ENCODE measurements around the gene MAK. TPM values are rescaled to one million over a fixed set of nuclear protein-coding genes. Genes with fewer than 3 reads are reported as not detected.
A peak's percentile ranks its signal among the peaks of the same experiment; 100 is the strongest.

The MAK gene
- total and polyA plus RNA-seq, 2 of the 13 experiments (the other 11 are each of a cell fraction or from before 2014, with no cell fraction given): 0.04 TPM; not detected in 1

DNA sequence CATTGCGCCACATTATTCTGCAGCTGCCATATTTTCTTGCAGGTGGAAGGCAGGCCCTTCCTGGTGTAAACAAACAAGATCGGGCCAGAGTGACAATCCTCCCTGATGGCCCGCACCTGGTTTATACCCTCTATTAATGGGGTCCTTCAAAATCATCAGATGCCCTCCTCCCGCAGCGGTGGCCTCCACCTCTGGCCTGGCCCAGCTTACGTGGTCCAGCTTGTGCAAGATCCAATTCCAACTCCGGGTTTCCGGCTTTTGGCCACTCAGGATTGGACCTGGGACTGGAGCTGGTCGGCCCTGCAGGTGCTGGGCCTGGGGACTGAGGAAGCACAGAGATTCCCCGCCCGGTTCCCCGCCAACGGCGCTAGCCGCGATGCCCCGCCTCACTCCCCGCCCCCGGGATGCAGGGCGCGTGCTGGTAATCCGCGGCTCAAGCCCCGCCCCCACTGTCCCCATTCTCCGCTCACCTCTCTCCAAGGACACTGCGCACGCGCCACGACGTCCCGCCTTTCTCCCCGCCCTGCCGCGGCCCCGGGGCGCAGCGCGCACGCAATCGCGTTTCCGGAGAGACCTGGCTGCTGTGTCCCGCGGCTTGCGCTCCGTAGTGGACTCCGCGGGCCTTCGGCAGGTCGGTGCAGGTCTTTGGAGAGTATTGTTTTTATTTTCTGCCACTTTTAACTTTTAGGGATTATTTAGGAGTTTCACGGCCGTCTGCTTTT, 90.9 kb downstream of the MAK start, which contains the start of gene TMEM14B (continued):
- TF ChIP-seq, protein P1, sequence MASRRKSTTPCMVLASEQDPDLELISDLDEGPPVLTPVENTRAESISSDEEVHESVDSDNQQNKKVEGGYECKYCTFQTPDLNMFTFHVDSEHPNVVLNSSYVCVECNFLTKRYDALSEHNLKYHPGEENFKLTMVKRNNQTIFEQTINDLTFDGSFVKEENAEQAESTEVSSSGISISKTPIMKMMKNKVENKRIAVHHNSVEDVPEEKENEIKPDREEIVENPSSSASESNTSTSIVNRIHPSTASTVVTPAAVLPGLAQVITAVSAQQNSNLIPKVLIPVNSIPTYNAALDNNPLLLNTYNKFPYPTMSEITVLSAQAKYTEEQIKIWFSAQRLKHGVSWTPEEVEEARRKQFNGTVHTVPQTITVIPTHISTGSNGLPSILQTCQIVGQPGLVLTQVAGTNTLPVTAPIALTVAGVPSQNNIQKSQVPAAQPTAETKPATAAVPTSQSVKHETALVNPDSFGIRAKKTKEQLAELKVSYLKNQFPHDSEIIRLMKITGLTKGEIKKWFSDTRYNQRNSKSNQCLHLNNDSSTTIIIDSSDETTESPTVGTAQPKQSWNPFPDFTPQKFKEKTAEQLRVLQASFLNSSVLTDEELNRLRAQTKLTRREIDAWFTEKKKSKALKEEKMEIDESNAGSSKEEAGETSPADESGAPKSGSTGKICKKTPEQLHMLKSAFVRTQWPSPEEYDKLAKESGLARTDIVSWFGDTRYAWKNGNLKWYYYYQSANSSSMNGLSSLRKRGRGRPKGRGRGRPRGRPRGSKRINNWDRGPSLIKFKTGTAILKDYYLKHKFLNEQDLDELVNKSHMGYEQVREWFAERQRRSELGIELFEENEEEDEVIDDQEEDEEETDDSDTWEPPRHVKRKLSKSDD (CRISPR knock-in tag; IDR thresholded peaks at IDR 0.05; ENCODE audit: low read depth): peak; percentile 83
- TF ChIP-seq CHD2 (IDR thresholded peaks at IDR 0.05; ENCODE audit: low read depth, low read length) (peak; percentile 66; the same call in 1 of the 2 replicates), ETV5 (CRISPR knock-in tag; IDR thresholded peaks at IDR 0.05; ENCODE audit: borderline replicate concordance) (peak; percentile 99), ZNF564 (CRISPR knock-in tag; IDR thresholded peaks at IDR 0.05) (no peak; the same call in 1 of the 2 replicates), SOX6 (IDR thresholded peaks at IDR 0.05) (no peak), SOX6 (CRISPR knock-in tag; IDR thresholded peaks at IDR 0.05) (peak; percentile 88), ZNF878 (CRISPR knock-in tag; IDR thresholded peaks at IDR 0.05) (peak; percentile 51; the same call in 1 of the 2 replicates), EHMT2 (IDR thresholded peaks at IDR 0.05; ENCODE audit: borderline replicate concordance, low read depth, low read length) (peak; percentile 77; the same call in 1 of the 2 replicates), ZNF253 (CRISPR knock-in tag; IDR thresholded peaks at IDR 0.05; ENCODE audit: borderline replicate concordance) (no peak; the same call in 1 of the 2 replicates), ZBTB7A (CRISPR knock-in tag; IDR thresholded peaks at IDR 0.05) (no peak; the same call in 1 of the 2 replicates), YEATS2 (CRISPR knock-in tag; IDR thresholded peaks at IDR 0.05; ENCODE audit: borderline replicate concordance) (peak; percentile 93), ZNF572 (CRISPR knock-in tag; IDR thresholded peaks at IDR 0.05) (peak; percentile 92; the same call in 1 of the 2 replicates)
- TF ChIP-seq, protein P2, sequence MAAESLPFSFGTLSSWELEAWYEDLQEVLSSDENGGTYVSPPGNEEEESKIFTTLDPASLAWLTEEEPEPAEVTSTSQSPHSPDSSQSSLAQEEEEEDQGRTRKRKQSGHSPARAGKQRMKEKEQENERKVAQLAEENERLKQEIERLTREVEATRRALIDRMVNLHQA (CRISPR knock-in tag; IDR thresholded peaks at IDR 0.05): no peak
- TF ChIP-seq, protein P3, sequence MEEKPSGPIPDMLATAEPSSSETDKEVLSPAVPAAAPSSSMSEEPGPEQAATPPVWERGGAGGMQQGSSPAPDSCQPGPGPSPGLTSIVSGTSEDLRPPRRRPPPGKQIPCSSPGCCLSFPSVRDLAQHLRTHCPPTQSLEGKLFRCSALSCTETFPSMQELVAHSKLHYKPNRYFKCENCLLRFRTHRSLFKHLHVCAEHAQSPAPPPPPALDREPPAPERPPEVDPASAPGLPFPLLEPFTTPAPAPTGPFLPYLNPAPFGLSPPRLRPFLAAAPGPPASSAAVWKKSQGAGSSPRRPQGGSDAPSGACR (CRISPR knock-in tag; IDR thresholded peaks at IDR 0.05): peak; percentile 87
- TF ChIP-seq, protein P4, sequence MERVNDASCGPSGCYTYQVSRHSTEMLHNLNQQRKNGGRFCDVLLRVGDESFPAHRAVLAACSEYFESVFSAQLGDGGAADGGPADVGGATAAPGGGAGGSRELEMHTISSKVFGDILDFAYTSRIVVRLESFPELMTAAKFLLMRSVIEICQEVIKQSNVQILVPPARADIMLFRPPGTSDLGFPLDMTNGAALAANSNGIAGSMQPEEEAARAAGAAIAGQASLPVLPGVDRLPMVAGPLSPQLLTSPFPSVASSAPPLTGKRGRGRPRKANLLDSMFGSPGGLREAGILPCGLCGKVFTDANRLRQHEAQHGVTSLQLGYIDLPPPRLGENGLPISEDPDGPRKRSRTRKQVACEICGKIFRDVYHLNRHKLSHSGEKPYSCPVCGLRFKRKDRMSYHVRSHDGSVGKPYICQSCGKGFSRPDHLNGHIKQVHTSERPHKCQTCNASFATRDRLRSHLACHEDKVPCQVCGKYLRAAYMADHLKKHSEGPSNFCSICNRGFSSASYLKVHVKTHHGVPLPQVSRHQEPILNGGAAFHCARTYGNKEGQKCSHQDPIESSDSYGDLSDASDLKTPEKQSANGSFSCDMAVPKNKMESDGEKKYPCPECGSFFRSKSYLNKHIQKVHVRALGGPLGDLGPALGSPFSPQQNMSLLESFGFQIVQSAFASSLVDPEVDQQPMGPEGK (CRISPR knock-in tag; IDR thresholded peaks at IDR 0.05): peak; percentile 86
- TF ChIP-seq, protein P5, sequence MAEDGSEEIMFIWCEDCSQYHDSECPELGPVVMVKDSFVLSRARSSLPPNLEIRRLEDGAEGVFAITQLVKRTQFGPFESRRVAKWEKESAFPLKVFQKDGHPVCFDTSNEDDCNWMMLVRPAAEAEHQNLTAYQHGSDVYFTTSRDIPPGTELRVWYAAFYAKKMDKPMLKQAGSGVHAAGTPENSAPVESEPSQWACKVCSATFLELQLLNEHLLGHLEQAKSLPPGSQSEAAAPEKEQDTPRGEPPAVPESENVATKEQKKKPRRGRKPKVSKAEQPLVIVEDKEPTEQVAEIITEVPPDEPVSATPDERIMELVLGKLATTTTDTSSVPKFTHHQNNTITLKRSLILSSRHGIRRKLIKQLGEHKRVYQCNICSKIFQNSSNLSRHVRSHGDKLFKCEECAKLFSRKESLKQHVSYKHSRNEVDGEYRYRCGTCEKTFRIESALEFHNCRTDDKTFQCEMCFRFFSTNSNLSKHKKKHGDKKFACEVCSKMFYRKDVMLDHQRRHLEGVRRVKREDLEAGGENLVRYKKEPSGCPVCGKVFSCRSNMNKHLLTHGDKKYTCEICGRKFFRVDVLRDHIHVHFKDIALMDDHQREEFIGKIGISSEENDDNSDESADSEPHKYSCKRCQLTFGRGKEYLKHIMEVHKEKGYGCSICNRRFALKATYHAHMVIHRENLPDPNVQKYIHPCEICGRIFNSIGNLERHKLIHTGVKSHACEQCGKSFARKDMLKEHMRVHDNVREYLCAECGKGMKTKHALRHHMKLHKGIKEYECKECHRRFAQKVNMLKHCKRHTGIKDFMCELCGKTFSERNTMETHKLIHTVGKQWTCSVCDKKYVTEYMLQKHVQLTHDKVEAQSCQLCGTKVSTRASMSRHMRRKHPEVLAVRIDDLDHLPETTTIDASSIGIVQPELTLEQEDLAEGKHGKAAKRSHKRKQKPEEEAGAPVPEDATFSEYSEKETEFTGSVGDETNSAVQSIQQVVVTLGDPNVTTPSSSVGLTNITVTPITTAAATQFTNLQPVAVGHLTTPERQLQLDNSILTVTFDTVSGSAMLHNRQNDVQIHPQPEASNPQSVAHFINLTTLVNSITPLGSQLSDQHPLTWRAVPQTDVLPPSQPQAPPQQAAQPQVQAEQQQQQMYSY (CRISPR knock-in tag; IDR thresholded peaks at IDR 0.05): peak; percentile 91
- TF ChIP-seq, protein P6, sequence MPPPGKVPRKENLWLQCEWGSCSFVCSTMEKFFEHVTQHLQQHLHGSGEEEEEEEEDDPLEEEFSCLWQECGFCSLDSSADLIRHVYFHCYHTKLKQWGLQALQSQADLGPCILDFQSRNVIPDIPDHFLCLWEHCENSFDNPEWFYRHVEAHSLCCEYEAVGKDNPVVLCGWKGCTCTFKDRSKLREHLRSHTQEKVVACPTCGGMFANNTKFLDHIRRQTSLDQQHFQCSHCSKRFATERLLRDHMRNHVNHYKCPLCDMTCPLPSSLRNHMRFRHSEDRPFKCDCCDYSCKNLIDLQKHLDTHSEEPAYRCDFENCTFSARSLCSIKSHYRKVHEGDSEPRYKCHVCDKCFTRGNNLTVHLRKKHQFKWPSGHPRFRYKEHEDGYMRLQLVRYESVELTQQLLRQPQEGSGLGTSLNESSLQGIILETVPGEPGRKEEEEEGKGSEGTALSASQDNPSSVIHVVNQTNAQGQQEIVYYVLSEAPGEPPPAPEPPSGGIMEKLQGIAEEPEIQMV (CRISPR knock-in tag; IDR thresholded peaks at IDR 0.05; ENCODE audit: low read depth): peak; percentile 79; the same call in 1 of the 2 replicates
